GM12878 (cell line): ENCODE data around the gene KARS1. TPM values are rescaled to one million over a fixed set of nuclear protein-coding genes. Genes with fewer than 3 reads are reported as not detected.

Experiments used
- ATAC-seq: fragments of 200-7000 bp; cut with Tn5 transposase; 3 replicates; pipeline ENCODE4 v1.9.1; 2020; ENCODE audit warnings: mild to moderate bottlenecking, moderate library complexity
- BruUV-seq: library from RNA; stranded (reverse); fragments of 400-500 nt; replicated peaks from 2 replicates; lab custom pipeline; 2021; lab: Mats Ljungman, UMichigan
- CTCF ChIA-PET: fragments of 300-600 bp; sonication (Branson Sonifier 250); formaldehyde crosslinking; extraction: SDS; loops from one replicate; lab custom pipeline; 2021; ENCODE audit warnings: inconsistent platforms; lab: Yijun Ruan, JAX
- POLR2A ChIA-PET: fragments of 350-600 bp; formaldehyde crosslinking; extraction: SDS; loops from one replicate; lab custom pipeline; 2021; ENCODE audit warnings: inconsistent platforms; lab: Charles Lee
- RAD21 ChIA-PET: fragments of 300-600 bp; sonication (Branson Sonifier 250); formaldehyde crosslinking; loops from one replicate; lab custom pipeline; 2023; ENCODE audit warnings: antibody characterized with exemption; ENCODE audit not compliant: unreplicated experiment; lab: Charles Lee
- SMC1A ChIA-PET: fragments of 300-600 bp; sonication (Branson Sonifier 250); formaldehyde crosslinking; loops from one replicate; lab custom pipeline; 2023; ENCODE audit not compliant: unreplicated experiment, uncharacterized antibody; lab: Charles Lee
- DNase-seq: peaks from one replicate; pipeline ENCODE4 v3.0.0-alpha.2; 2011; ENCODE audit warnings: low read depth, low spot score
- FAIRE-seq: peaks from 3 replicates; lab custom pipeline; 2011; peaks lifted over from hg19 to GRCh38; lab: Jason Lieb, UNC
- H2AFZ ChIP-seq: 2 replicates; pipeline ENCODE4 v1.6.0; 2011; ENCODE audit warnings: low read depth, low read length, control low read depth; ENCODE audit not compliant: control insufficient read depth
- H3K27ac ChIP-seq: 2 replicates; pipeline ENCODE4 v1.5.1; 2011; ENCODE audit warnings: control low read depth; ENCODE audit not compliant: control insufficient read depth, insufficient read depth
- H3K27me3 ChIP-seq, 2 experiments: replicated peaks in 1 of 2; 2 replicates each; pipeline versions ENCODE4 v1.6.0 to v1.6.1; 2011; ENCODE audit warnings: low read length in 1 of 2; ENCODE audit not compliant: control insufficient read depth in 2 of 2, insufficient read depth in 2 of 2
- H3K36me3 ChIP-seq, 2 experiments: 2 replicates each; pipeline ENCODE4 v1.5.1; 2011; ENCODE audit warnings: low read length in 1 of 2; ENCODE audit not compliant: control insufficient read depth in 2 of 2, insufficient read depth in 2 of 2
- H3K4me1 ChIP-seq: 2 replicates; pipeline ENCODE4 v1.6.1; 2011; ENCODE audit warnings: mild to moderate bottlenecking, low read length, moderate library complexity, mixed read lengths; ENCODE audit not compliant: control insufficient read depth, insufficient read depth
- H3K4me2 ChIP-seq: 2 replicates; pipeline ENCODE4 v1.6.0; 2011; ENCODE audit warnings: control low read depth; ENCODE audit not compliant: control insufficient read depth, insufficient read depth
- H3K4me3 ChIP-seq: fragments of 200-600 bp; sonication (generic); 2 replicates; pipeline ENCODE4 v1.5.1; 2016
- H3K79me2 ChIP-seq: 2 replicates; pipeline ENCODE4 v1.6.0; 2011; ENCODE audit warnings: low read length; ENCODE audit not compliant: control insufficient read depth, insufficient read depth
- H3K9ac ChIP-seq: 2 replicates; pipeline ENCODE4 v1.8.0; 2011; ENCODE audit warnings: low read length, control low read depth, mixed read lengths; ENCODE audit not compliant: control insufficient read depth, insufficient read depth
- H3K9me3 ChIP-seq: replicated peaks from 3 replicates; pipeline ENCODE4 v1.5.1; 2011; ENCODE audit warnings: mild to moderate bottlenecking, low read length; ENCODE audit not compliant: control insufficient read depth, insufficient read depth
- H4K20me1 ChIP-seq: 2 replicates; pipeline ENCODE4 v1.6.0; 2011; ENCODE audit not compliant: control insufficient read depth, insufficient read depth
- CBFB ChIP-seq: IDR thresholded peaks from 2 replicates; pipeline ENCODE4 v1.6.1; 2016; ENCODE audit warnings: antibody characterized with exemption, low read depth
- CTCF ChIP-seq, 3 experiments: IDR thresholded peaks in 2 of 3; conservative IDR thresholded peaks in 1 of 3; 2 replicates each; pipeline ENCODE4 v1.5.1; 2011; ENCODE audit warnings: low read depth in 3 of 3, low read length in 3 of 3, mild to moderate bottlenecking in 3 of 3, control low read depth in 2 of 3, moderate library complexity in 2 of 3, inconsistent platforms in 1 of 3, mixed read lengths in 1 of 3; ENCODE audit not compliant: control insufficient read depth in 2 of 3, insufficient read depth in 1 of 3; ENCODE audit errors: extremely low read depth in 1 of 3
- ELK1 ChIP-seq: IDR thresholded peaks from 2 replicates; pipeline ENCODE4 v1.6.1; 2012; ENCODE audit warnings: low read depth, low read length, improper control_type of control experiment
- GATAD2B ChIP-seq: fragments of 450-650 bp; conservative IDR thresholded peaks from 2 replicates; pipeline ENCODE4 v1.6.1; 2017; ENCODE audit warnings: low read depth, mild to moderate bottlenecking, moderate library complexity
- KDM1A ChIP-seq: fragments of 200-600 bp; sonication (generic); IDR thresholded peaks from 2 replicates; pipeline ENCODE4 v1.6.1; 2016; ENCODE audit warnings: borderline replicate concordance
- PAX8 ChIP-seq: fragments of 450-650 bp; IDR thresholded peaks from 2 replicates; pipeline ENCODE4 v1.6.1; 2017; ENCODE audit warnings: mild to moderate bottlenecking, moderate library complexity
- RAD21 ChIP-seq: IDR thresholded peaks from 2 replicates; pipeline ENCODE4 v1.6.1; 2011; ENCODE audit warnings: mild to moderate bottlenecking, low read depth, low read length, moderate library complexity; ENCODE audit not compliant: insufficient read depth
- TCF7 ChIP-seq: IDR thresholded peaks from 2 replicates; pipeline ENCODE4 v1.6.1; 2014; ENCODE audit warnings: antibody characterized with exemption, borderline replicate concordance
- USF2 ChIP-seq: IDR thresholded peaks from 2 replicates; pipeline ENCODE4 v1.6.1; 2011; ENCODE audit warnings: low read depth, low read length, improper control_type of control experiment, borderline replicate concordance
- ZBTB11 ChIP-seq: fragments of 450-650 bp; formaldehyde crosslinking; IDR thresholded peaks from 2 replicates; pipeline ENCODE4 v1.5.0; 2022; ENCODE audit warnings: mild to moderate bottlenecking, missing genetic modification characterization
- ZBTB4 ChIP-seq: fragments of 450-650 bp; formaldehyde crosslinking; IDR thresholded peaks from 2 replicates; pipeline ENCODE4 v1.4.0; 2022; ENCODE audit warnings: mild to moderate bottlenecking, moderate library complexity
- WGBS: methylation state at CpG from one replicate; pipeline ENCODE4 v1.1.6; 2016; ENCODE audit warnings: low lambda C conversion rate; ENCODE audit not compliant: insufficient replicate concordance, insufficient coverage; ENCODE audit errors: missing lambda C conversion rate; 5-methylcytosine and 5-hydroxymethylcytosine counted together
- in situ Hi-C: fragments of 300-500 bp; cut with MboI; formaldehyde crosslinking; loops from 9 replicates; pipeline ENCODE4 v1.14.3; 2018; ENCODE audit warnings: mixed read lengths
- intact Hi-C: fragments of 100-400 bp; cut with micrococcal nuclease; formaldehyde crosslinking; loops from one replicate; pipeline ENCODE4 v1.14.2; 2022; ENCODE audit not compliant: unreplicated experiment
- polyA plus RNA-seq, 11 experiments: library from polyadenylated mRNA; depleted of rRNA in 4 of 11; unstranded in 6 of 11; stranded (reverse) in 5 of 11; fragments of >200 nt; fragmentation: Nextera tagmentation in 4 of 11; fragmentation: Illumina TruSeq in 1 of 11; extraction: Ambion mirVana in 4 of 11; extraction: Trizol in 1 of 11; gene quantifications; 1 replicate in 1 of 11; 2 replicates in 10 of 11; pipeline versions ENCODE4 v1.2.1 to v1.2.3, GENCODE V29; 2011 to 2016; ENCODE audit warnings: inconsistent platforms in 2 of 11, missing spikeins in 2 of 11, low read depth in 1 of 11
- total RNA-seq, 4 experiments: library from RNA; depleted of rRNA in 3 of 4; stranded (reverse); fragments of >200 nt in 3 of 4; fragmentation: Illumina TruSeq in 1 of 4; extraction: Trizol in 1 of 4; gene quantifications; 2 replicates each; pipeline versions ENCODE4 v1.2.1 to v1.2.3, GENCODE V29; 2013 to 2021

KARS1 gene
- total and polyA plus RNA-seq, 10 of the 15 experiments (the other 5 are each of a cell fraction or from before 2014, with no cell fraction given), result 187 to 312 (median 211) TPM

- Histone ChIP-seq H3K36me3 (no peaks in the 10 kb centered on the region), H3K9me3 (no peaks in the 10 kb centered on the region), H3K27ac (no peak overlapping the region), H3K4me3 (no peak overlapping the region), H3K27me3 (no peaks in the 10 kb centered on the region), H3K4me2 (no peak overlapping the region), H2AFZ (no peak overlapping the region), H3K4me1 (no peaks in the 10 kb centered on the region), H4K20me1 (no peaks in the 10 kb centered on the region), H3K9ac (no peak overlapping the region), H3K79me2 (no peaks in the 10 kb centered on the region)
- DNase-seq, result no peak
- ChIA-PET SMC1A (interaction anchor here (0.5 to 1.0 kb wide), 3 partner anchors 38 to 314 kb away, joined by 3 to 4 read pairs (median 3); no protein-coding TSS in a partner anchor), RAD21 (interaction anchor here (1.1 kb wide), 1 partner anchor 40 kb away, joined by 3 read pairs; no protein-coding TSS in a partner anchor), POLR2A (no interaction called here), CTCF (interaction anchor here (1.1 to 1.4 kb wide), 2 partner anchors 48 to 68 kb away, joined by 3 to 8 read pairs; partner anchors contain the start of gene TERF2IP)
- no peak for TF ChIP-seq ZBTB11 (CRISPR knock-in tag)
- no peak for TF ChIP-seq ZBTB4 (CRISPR knock-in tag)
- TF ChIP-seq GATAD2B, result no peak
- no peak for TF ChIP-seq USF2
- no peak for TF ChIP-seq CBFB
- TF ChIP-seq RAD21, result 0 out of 2 replicates have a peak, but pooled peaks have one; percentile 6
- no peak for TF ChIP-seq KDM1A
- TF ChIP-seq PAX8, result no peak
- 0 out of 6 replicates have a peak, but pooled peaks of 1 of the 3 experiments have one; percentile 33 for TF ChIP-seq CTCF (IDR thresholded peaks at IDR 0.05 in 2 of 3, conservative IDR thresholded peaks at IDR 0.05 in 1 of 3; ENCODE audit: control insufficient read depth in 2 of 3, extremely low read depth in 1 of 3, insufficient read depth in 1 of 3, low read depth in 3 of 3, low read length in 3 of 3)
- TF ChIP-seq TCF7, result no peak
- TF ChIP-seq ELK1, result no peak
- no TSS peak for BruUV-seq
- ATAC-seq, result no peak
- FAIRE-seq, result no peak
- 46% methylated on average over 6 of the region's 6 CpGs for WGBS
- in situ Hi-C loops, result no loop called here
- intact Hi-C loops, result no loop called here
These were observed 48.2 kb upstream of the KARS1 start for GRCh38 chr16:75695708-75696107.
